Mucosa of rectum (tissue), 2 donors: ENCODE measurements around the gene MVB12A.

Experiments used
- H3K27ac ChIP-seq, 2 donors: one replicate each; pipeline ENCODE4 v1.7.0; 2013; ENCODE audit warnings: inconsistent platforms in 2 of 2, low read depth in 2 of 2, low read length in 2 of 2
- H3K27me3 ChIP-seq, 2 donors: one replicate each; pipeline ENCODE4 v1.7.0; 2013; ENCODE audit warnings: low read length in 2 of 2; ENCODE audit not compliant: control insufficient read depth in 2 of 2, insufficient read depth in 2 of 2
- H3K36me3 ChIP-seq, 2 donors: one replicate each; pipeline ENCODE4 v1.7.0; 2013; ENCODE audit warnings: low read length in 2 of 2; ENCODE audit not compliant: control insufficient read depth in 2 of 2, insufficient read depth in 2 of 2
- H3K4me1 ChIP-seq, 2 donors: one replicate each; pipeline ENCODE4 v1.7.0; 2013; ENCODE audit warnings: low read length in 2 of 2, mild to moderate bottlenecking in 1 of 2; ENCODE audit not compliant: control insufficient read depth in 2 of 2, insufficient read depth in 2 of 2
- H3K4me3 ChIP-seq, 2 donors: one replicate each; pipeline ENCODE4 v1.7.0; 2013; ENCODE audit warnings: low read length in 2 of 2
- H3K9ac ChIP-seq, 2 donors: one replicate each; pipeline ENCODE4 v1.7.0; 2013; ENCODE audit warnings: low read length in 2 of 2, low read depth in 1 of 2, mild to moderate bottlenecking in 1 of 2
- H3K9me3 ChIP-seq, 2 donors: one replicate each; pipeline ENCODE4 v1.7.0; 2013; ENCODE audit warnings: low read length in 2 of 2; ENCODE audit not compliant: control insufficient read depth in 2 of 2
- donor health status: healthy.
- donor health status: Normal muscosa, but diverticular disease.

Gene MVB12A

DNA sequence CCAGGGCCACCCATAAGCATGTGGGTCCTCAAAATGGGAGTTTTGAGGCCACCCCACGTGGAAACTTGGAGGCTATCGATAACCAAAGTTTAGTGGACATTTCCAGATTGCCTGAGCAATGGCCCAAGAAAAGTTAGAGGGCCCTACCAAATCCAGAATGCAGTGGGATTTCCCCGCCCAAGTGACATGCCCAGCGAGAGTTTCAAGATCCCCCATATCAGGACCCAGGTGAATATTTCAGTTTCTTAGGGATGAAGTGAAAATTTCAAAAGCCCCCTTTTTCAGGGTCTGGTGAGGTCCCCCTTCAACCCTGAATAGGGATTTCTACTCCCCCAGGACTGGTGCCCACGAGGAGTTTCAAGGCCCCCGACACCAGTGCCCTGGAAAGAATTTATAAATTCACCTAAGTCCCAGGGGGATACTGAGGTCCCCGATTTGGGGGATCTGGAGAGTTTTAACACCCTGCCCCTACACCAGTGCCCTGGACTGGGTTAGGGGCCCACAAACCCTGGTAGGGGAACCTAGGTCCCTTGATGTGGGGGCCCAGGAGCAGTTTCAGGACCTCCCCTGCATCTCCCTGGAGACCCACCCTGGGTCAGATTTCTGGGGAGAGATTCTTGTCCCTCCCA, 15.1 kb upstream of the MVB12A start:
- Histone ChIP-seq H3K27me3 (no peaks in the 10 kb centered on the region), H3K36me3 (no peaks in the 10 kb centered on the region), H3K27ac (peak overlapping the region; percentile 80 to 93), H3K4me1 (peaks cover 4 to 6% of the 10 kb centered on the region in 2 donors), H3K9ac (peak overlapping the region; percentile 52 to 58), H3K4me3 (peak overlapping the region; percentile 60 to 81), H3K9me3 (no peaks in the 10 kb centered on the region)

DNA sequence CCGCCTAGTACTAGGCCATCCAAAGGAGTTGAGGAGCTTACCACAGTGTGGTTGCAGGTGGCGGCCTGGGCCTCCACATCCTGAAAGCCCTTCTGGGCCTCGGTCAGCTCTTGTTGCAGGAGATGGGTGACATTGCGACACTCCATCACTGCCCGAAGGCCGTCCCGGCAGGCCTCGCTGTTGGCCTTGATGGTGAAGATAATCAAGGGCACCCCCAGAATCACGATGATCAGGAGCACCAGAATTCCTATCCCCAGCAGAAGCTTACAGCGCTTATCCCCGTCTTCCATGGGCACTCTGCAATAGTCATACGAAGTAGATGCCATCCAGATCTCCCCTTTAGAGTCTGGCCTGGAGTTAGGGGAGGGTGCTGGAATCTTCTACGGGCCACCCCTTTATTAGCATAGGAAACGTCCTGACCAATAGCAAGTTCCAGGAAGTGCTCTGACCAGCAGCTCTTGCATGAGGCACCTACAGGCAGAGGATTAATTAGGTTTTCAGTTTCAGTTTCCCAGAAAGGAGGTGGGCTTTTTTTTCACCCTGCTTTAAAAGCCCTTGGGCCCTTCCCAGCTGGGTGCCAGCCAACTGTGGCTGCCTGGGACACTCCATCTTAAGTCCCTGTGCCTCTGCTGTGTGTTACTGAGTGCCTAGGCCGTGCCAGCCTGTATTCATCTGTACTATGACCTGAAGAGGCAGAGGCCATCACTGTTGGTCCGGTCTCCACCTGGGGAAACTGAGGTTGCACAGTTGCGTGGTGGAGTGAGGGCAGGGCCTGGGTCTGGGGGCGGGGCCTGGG, 14.4 kb upstream of the MVB12A start, which contains the start of gene BST2:
Gene BST2, minus strand, starts transcription at position 381 of the 796 bp plus-strand sequence. Its CDS starts 55 bp downstream, at position 326.
- no peaks in the 10 kb centered on the region for H3K9me3 ChIP-seq
- H3K4me3 ChIP-seq = peak within 1 kb of the TSS; percentile 60 to 81
- H3K4me1 ChIP-seq = peaks cover 4 to 6% of the 10 kb centered on the region in 2 donors
- H3K36me3 ChIP-seq = no peaks in the 10 kb centered on the region
- H3K27me3 ChIP-seq = no peaks in the 10 kb centered on the region
- peak within 1 kb of the TSS; percentile 80 to 93 for H3K27ac ChIP-seq
- peak within 1 kb of the TSS; percentile 58 to 68 for H3K9ac ChIP-seq

DNA sequence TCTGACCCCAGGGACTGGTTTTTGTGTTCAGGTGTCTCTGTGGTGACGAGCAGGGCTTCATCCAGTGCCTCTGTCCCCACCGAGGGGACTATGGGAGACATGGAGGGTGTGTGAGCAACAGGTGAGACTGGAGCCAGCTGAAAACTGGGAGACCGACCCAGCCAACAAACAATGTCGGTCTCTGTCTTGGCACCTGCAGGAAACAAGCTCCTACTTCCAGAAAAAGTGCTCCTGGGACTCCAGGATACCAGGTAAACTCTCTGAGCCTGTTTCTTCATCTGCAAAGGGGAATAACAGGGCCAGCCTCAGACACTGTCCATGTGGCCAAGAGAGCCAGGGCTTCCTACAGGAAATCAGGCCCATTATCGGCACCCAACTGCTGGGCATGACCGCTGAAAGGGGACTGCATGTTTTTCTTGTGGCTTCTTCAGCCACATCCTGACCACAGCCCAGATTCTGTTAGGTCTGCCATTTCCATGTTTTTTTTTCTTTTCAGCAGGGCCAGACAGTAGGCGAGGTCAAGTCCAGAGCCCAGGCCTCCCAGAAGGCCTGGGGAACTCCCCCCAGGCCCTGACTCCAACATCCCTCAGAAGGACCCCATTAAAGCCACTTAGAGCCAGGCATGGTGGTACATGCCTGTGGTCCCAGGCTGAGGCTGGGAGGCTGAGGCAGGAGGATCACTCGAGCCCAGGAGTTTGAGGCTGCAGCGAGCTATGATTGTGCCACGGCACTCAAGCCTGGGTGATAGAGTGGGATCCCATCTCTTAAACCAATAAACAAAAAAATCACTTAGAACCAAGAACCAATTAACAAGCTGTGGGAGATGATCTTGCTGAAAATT, 13.6 kb upstream of the MVB12A start:
- peak overlapping the region; percentile 58 to 68 for H3K9ac ChIP-seq

DNA sequence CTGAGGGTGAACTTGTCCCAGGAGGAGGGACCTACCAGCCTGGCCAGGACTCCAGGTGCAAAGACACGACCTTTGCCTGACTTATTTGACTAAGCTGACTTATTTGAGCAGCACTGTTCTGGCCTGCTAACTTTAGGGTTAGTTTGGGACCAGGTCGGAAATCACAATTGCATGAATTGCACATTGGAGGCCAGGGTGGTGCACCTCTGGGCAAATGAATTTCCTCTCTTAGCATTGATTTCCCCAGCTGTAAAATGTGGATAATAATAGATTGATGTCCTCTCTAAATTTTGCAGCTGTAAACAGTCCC, 13.0 kb upstream of the MVB12A start:
- peak overlapping the region in 1 of 2 donors; percentile 81 for H3K4me3 ChIP-seq
- peak overlapping the region in 1 of 2 donors; percentile 10 for H3K9ac ChIP-seq
- no peaks in the 10 kb centered on the region for H3K36me3 ChIP-seq
- peak overlapping the region; percentile 80 to 93 for H3K27ac ChIP-seq
- peaks cover 4 to 6% of the 10 kb centered on the region in 2 donors for H3K4me1 ChIP-seq
- no peaks in the 10 kb centered on the region for H3K9me3 ChIP-seq
- H3K27me3 ChIP-seq = no peaks in the 10 kb centered on the region

More for the DNA sequence above, 13.6 kb upstream of the MVB12A start:
- Histone ChIP-seq H3K4me3 (peak overlapping the region; percentile 60 to 81), H3K36me3 (no peaks in the 10 kb centered on the region), H3K27ac (peak overlapping the region; percentile 80 to 93), H3K27me3 (no peaks in the 10 kb centered on the region), H3K4me1 (peaks cover 4 to 6% of the 10 kb centered on the region in 2 donors), H3K9me3 (no peaks in the 10 kb centered on the region)

DNA sequence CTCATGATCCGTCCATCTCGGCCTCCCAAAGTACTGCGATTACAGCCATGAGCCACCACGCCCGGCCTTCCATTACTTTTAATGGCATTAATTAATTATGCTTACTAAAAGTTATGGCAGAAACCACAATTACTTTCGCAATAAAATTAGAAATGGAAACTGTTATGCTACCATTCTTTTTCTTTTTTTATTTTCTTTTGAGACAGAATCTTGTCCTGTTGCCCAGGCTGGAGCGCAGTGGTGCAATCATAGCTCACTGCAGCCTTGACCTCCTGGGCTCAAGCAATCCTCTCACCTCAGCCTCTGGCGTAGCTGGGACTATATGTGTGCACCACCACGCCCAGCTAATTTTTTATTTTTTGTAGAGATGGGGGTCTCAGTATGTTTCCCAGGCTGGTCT, 9.9 kb upstream of the MVB12A start:
- Histone ChIP-seq H3K4me1 (peaks cover 4 to 6% of the 10 kb centered on the region in 2 donors), H3K36me3 (peaks cover 0 to 2% of the 10 kb centered on the region in 2 donors), H3K9me3 (no peaks in the 10 kb centered on the region), H3K27ac (no peak overlapping the region), H3K4me3 (no peak overlapping the region), H3K9ac (no peak overlapping the region), H3K27me3 (no peaks in the 10 kb centered on the region)

DNA sequence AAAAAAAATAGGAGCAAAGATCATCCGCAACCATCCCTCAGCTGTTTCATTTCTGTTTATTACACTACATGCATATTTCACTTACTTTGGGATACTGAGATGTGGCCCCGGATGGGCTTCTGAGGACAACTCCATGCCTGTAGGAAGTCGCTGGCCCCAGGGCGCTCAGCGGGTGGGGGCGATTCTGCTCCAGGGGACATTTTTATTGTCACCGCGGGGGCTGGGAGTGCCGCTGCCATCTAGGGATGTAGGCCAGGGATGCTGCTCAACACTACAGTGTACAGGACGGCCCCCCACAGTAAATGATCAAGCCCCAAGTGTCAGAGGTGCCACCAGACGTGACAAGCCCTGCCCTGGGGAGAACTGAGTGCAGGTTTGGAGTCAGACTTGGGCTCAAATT, 8.0 kb upstream of the MVB12A start:
- no peaks in the 10 kb centered on the region for H3K27me3 ChIP-seq
- no peak overlapping the region for H3K27ac ChIP-seq
- peaks cover 0 to 2% of the 10 kb centered on the region in 2 donors for H3K36me3 ChIP-seq
- H3K4me3 ChIP-seq = no peak overlapping the region
- H3K9me3 ChIP-seq = no peaks in the 10 kb centered on the region
- no peaks in the 10 kb centered on the region for H3K4me1 ChIP-seq
- no peak overlapping the region for H3K9ac ChIP-seq

DNA sequence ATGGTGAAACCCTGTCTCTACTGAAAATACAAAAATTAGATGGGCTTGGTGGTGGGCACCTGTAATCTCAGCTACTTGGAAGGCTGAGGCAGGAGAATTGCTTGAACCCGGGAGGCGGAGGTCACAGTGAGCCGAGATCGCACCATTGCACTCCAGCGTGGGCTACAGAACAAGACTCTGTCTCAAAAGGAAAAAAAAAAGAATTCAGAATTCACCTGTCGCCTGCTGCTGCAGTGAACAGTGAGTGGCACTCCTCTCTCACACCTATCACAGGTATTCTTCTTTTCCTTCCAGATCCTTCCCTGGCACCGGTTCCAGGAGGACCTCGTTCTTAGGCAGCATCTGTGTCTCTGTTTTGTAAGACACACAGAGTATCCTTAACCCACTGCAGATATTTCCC, 5.8 kb upstream of the MVB12A start:
- peaks cover 0 to 2% of the 10 kb centered on the region in 2 donors for H3K36me3 ChIP-seq
- peaks cover 2% of the 10 kb centered on the region in 2 donors for H3K4me1 ChIP-seq
- H3K9ac ChIP-seq = no peak overlapping the region
- H3K9me3 ChIP-seq = no peaks in the 10 kb centered on the region
- no peaks in the 10 kb centered on the region for H3K27me3 ChIP-seq
- no peak overlapping the region for H3K27ac ChIP-seq
- H3K4me3 ChIP-seq = no peak overlapping the region

DNA sequence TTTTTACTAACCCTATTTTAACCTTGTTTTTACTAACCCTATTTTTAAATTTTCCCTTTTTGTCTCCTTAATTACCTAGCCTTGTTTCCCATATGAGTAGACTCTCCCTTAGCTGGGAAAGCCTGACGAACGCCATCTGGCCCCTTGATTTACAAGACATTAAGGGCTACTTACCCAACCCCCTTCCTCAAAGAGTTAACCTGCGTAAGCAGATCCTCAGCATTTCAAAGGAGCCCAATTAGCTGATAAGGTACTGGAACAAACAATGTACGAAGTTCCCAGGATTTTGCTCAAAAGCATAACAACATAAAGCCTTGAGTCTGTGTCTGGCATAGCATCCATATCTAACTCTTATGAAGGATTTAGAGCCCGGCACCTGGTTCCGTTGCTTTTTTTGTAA, 4.7 kb upstream of the MVB12A start:
- peaks cover 0 to 2% of the 10 kb centered on the region in 2 donors for H3K36me3 ChIP-seq
- H3K27ac ChIP-seq = no peak overlapping the region
- no peak overlapping the region for H3K4me3 ChIP-seq
- peaks cover 3 to 7% of the 10 kb centered on the region in 2 donors for H3K4me1 ChIP-seq
- H3K9me3 ChIP-seq = no peaks in the 10 kb centered on the region
- no peak overlapping the region for H3K9ac ChIP-seq
- no peaks in the 10 kb centered on the region for H3K27me3 ChIP-seq

DNA sequence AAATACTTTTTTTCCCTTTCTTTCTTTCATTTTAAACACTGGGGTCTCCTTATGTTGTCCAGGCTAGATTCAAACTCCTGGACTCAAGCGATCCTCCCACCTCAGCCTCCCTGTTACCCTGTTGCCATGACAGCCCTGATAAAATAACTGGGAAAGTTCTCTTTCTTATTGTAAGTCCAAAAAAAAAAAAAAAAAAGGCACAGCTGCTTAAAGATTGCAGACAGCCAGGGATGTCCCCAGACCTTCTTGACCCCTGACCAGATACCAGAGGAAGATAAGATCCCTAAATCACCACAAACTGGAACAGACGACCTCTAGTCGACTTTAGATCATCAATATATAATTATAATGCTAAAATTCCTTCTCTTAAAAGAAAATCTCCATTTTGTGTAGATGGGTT, 1.1 kb upstream of the MVB12A start:
- peaks cover 3 to 10% of the 10 kb centered on the region in 2 donors for H3K4me1 ChIP-seq
- no peak overlapping the region for H3K27ac ChIP-seq

More for the DNA sequence above, 1.1 kb upstream of the MVB12A start:
- H3K36me3 ChIP-seq = peaks cover 0 to 4% of the 10 kb centered on the region in 2 donors
- H3K4me3 ChIP-seq = peak overlapping the region in 1 of 2 donors; percentile 79
- H3K9ac ChIP-seq = no peak overlapping the region
- no peaks in the 10 kb centered on the region for H3K27me3 ChIP-seq
- no peaks in the 10 kb centered on the region for H3K9me3 ChIP-seq
